K562 treated with DMSO at 1 percent for 48 hours (cell line): Measurements from ENCODE around the gene JADE1. TPM values are rescaled to one million over a fixed set of nuclear protein-coding genes. Genes with fewer than 3 reads are reported as not detected.

ENCODE experiments used
- total RNA-seq: library from RNA; unstranded; fragments of 300-600 nt; gene quantifications from 2 replicates; pipeline ENCODE4 v1.2.3, GENCODE V29; 2022; ENCODE audit warnings: low replicate concordance; ENCODE audit errors: extremely low read depth

JADE1 gene
- total RNA-seq, result not detected in 2 replicates

GRCh38 chr4:128809477-128810330, at the start of gene JADE1:
JADE1 (plus strand) TSS chr4:128809700; CDS start chr4:128831759, 22,059 bp downstream.

